ENCODE results near the gene ZNF800.
"Not testable (repeated sequence)": the region's sequence is repeated elsewhere in the genome, so short reads cannot be mapped to it uniquely, and the experiment has no call there.

ZNF800 gene, protein sequence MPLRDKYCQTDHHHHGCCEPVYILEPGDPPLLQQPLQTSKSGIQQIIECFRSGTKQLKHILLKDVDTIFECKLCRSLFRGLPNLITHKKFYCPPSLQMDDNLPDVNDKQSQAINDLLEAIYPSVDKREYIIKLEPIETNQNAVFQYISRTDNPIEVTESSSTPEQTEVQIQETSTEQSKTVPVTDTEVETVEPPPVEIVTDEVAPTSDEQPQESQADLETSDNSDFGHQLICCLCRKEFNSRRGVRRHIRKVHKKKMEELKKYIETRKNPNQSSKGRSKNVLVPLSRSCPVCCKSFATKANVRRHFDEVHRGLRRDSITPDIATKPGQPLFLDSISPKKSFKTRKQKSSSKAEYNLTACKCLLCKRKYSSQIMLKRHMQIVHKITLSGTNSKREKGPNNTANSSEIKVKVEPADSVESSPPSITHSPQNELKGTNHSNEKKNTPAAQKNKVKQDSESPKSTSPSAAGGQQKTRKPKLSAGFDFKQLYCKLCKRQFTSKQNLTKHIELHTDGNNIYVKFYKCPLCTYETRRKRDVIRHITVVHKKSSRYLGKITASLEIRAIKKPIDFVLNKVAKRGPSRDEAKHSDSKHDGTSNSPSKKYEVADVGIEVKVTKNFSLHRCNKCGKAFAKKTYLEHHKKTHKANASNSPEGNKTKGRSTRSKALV

DNA sequence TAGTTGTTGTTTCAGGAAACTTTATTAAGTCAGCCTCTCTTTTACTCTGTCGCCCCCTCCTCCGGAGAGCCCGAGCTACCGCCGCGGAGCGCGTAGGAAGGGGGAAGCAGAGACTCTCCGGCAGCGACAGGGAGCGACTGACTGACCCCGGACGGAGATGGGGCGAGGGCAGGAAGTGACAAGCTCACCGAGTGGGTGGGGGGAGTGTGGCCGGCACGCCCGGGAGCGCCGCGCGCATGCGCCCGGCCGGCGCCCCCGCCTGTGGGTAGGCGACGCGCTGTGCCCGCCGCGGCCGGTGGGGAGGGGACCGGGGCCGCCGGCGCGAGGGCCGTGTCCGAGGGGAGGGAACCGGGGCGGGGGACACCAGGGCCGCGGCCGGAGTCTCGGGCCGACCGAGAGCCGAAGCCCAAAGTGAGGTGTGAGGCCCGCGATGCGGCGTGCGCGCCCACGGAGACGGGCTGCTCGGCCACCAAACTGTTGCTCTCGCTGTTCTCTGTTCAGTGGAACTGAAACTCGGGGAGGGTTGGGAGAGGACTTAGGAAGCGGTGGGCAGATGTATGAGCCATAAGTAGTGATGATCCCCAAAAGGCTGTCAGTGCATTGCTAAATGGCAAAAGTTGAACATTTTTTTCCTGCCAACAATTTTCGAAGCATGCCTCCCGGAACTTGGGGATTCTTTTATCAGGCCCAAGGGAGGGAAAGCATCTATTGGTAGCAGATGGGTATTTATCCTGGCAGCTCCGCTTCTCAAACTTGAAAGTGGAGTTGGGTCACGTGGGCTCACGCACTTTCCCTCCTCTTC lies at the start of gene ZNF800:
TSS of gene ZNF800 (minus strand) at position 143 of the 802 bp plus-strand sequence. CDS start 1,151 bp downstream, outside the sequence.
- peak; percentile 63 for DNase-seq

DNA sequence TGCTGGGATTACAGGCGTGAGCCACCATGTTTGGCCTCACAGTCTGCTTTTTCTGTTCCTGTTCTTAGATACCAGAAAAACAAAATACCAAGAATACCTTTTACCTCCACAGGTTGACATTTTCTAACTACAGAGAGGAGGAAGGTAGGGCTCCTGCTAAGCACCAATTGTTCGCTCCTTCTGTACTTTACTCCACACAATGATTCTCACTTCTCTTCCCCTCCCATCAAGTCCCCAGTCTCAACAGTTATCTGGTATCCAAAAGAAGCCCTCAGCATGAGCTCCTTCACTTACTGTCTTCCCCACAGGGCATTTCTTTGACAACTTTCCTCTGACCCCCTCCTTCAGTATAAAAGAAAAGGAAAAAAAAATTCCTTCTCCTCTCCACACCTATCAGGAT lies 47.7 kb upstream of the ZNF800 start:
- DNase-seq = no peak

DNA sequence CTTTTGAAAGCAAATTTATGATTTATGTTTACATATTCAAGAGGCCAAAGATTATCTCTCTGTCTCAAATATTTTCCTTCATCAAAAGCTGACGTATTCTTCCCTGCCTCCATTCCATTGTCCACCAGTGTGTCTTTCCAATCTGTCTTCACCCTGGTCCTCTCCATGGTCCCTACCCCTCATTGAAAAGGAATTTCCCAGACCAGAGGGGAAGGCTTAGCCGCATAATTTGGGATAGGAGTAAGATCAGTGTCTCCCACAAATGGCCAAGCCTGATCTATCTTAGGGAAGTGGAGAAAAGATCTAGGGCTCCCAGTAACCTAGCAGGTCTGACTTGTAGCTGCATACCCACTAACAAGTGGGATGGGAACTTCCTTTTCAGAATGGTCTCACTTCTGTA lies 46.3 kb upstream of the ZNF800 start:
- no peak for DNase-seq

DNA sequence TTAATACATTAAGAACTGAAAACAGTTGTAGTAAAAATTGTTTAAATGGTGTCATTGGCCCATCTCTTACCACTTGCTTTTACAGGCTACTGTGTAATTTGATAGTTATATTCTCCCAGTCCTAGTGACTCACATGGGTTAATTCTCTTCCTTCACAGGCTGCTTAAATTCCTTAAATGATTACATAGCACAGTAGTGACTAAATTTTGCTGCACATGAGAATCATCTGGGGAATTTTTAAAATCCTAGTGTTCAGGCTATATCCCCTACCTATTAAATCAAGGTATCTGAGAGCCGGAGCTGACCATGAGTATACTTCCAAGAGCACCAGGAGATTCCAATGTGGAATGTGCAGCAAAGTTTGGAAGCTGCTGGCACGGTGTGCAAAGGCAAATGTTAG lies 45.3 kb upstream of the ZNF800 start:
- no peak for DNase-seq

DNA sequence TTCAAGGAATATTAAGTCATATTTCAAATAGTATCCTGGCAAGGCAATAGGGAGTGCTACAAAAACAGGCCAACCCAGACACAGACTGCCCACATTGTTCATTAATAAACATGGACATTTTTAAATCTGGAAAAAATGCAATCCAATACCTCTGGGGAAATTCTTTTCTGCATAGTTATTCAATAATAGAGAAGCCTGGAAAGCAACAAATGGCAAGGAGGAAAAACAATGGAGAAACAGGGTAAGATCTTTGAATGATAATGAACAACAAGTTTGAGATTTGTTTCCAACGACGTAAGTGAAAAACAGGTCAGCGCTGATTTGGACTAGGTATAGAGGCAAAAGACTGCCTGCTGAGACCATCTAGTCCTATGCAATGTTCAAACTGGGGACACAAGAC lies 44.7 kb upstream of the ZNF800 start:
- DNase-seq = no peak

DNA sequence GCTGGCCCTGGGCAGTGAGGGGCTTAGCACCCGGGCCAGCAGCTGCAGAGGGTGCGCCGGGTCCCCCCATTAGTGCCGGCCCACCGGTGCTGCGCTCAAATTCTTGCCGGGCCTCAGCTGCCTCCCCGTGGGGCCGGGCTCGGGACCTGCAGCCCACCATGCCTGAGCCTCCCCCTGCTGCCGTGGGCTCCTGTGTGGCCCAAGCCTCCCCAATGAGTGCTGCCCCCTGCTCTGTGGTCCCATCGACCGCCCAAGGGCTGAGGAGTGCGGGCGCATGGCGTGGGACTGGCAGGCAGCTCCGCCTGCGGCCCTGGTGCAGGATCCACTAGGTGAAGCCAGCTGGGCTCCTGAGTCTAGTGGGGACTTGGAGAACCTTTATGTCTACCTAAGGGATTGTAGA lies 36.8 kb upstream of the ZNF800 start:
- not testable (repeated sequence) for DNase-seq

DNA sequence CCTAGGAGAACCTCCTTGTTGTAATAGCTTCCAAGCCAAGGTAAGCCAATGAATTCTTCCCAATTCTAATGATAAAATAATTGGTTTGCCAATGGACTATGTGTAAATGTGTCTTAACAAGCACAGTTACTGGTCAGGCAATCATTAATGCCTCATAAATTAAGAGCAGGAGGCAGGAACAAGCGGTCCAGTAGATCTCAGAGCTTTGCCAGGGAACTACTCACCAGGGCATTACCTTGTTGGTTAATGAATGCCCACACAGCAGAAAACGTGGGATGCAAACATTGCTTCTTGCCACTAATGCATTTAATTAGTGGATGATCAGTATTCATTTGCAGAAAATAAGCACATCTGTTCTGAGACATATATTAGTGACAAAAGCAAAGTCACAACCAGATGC lies 26.7 kb upstream of the ZNF800 start:
- DNase-seq = no peak

DNA sequence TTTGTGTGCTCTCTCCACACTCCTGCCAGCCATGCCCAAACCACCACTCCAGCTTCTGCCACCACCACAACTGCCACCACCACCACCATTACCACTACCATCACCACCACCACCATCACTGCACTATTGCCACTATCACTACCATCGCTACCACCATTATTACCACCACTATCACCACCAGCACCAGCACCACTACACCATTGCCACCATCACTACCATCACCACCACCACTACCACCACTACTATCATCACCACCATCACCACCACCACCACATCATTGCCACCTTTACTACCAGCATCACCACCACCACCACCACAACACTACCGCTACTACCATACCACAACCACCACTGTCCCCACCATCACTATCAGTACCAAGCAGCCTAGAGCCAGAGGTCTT lies 26.0 kb upstream of the ZNF800 start:
- DNase-seq = no peak

DNA sequence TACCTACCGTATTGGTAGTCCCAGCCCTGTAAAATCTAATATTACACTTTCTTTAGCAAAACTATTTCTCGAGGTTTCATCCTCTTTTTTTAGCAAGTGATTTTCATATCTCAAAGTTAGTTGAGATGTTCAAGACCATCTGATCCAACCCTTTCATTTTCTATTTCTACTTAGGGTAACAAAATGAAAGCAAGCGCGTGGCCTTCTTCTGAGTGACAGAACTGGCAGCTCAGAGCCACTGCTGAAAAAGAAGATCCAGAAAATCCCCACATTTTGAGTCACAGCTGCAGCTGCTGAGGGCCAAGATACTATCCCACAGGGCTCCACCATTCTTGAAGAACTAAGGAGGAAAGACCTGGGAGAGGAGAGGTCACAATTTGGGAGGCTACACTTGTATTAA lies 24.8 kb upstream of the ZNF800 start:
- DNase-seq = no peak

DNA sequence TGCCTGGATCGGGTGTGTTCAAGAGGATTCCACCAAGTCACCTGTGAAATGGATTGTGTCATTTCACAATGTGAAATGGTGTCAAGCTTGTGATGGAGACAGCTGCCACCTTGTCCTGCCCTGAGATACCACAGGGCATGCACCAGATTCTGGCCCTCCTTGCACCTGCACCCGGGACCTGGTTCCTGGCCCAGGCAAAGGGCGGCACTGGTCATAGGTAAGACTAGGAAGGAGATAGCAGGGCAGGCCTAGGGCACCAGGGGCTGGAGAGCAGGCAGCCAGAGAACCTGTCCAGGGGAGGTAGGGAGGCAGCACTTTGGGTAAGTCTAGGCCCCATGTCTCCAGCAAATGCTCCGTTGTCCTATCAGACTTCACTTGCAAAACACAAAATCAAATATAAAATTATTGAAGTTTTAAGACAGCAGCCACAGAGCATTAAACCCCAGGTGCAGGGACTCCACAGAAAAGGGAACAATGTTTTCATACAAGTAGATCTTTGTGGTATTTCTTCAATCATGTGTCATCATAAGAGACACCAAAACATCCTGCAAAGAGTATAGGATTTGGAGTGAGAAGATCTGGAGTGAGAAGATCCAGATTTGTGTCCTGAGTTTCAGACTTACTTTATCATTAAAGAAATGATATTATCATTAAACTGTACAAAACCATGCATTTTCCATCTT lies 22.7 kb upstream of the ZNF800 start:
- DNase-seq = no peak

DNA sequence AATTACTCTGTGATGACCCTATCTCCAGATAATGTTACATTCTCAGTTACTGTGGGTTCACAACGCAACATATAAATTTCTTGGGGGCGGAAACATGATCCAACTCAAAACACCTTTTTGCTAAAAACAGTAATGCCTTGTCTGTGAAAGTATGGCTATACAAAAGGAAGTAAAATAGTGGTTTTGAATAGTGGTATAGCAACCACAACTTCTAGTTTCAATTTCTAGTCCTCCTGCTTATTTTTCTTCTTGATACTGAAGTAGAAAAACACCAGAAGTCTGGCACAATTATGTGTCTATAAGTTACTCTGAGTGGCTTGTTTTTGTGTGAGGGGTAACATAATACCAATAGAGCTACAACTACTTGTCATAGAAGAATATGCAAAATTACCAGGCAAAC lies 21.5 kb upstream of the ZNF800 start:
- no peak for DNase-seq

DNA sequence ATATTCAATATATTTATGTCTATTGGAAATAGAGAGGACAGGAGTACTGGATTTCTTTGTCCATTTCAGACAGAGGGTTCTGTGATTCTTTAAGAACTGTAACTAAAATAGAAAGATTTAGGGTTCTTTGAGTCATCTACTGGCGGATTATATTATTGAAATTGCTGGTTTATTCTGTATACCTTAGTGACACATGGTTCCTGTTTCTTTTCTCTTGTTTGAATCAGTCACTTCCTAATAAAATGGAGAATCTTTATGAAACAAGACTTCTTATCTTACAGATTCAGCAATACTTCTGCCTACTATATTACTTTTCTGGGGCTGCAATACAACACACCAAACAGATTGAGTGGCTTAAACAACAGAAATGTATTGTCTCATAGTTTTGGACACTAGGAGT lies 20.8 kb upstream of the ZNF800 start:
- DNase-seq = no peak

DNA sequence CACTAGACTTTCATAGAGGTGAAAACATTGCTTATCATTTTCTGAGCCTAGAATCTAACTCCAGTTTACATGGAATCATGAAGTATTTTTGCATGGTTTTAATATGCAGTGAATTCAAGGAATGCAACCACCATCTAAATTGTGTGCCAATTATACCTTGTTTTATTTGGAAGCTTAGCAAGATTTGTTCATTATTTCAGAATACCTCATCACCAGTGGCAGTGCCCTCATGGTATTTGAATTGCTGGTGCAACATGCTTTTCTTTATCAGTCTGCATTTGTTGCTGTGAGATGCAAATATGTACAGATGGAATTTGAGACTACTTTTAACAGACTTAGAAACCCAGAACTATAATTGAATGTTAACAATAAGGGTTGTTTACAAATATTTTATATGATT lies 18.7 kb upstream of the ZNF800 start:
- no peak for DNase-seq

DNA sequence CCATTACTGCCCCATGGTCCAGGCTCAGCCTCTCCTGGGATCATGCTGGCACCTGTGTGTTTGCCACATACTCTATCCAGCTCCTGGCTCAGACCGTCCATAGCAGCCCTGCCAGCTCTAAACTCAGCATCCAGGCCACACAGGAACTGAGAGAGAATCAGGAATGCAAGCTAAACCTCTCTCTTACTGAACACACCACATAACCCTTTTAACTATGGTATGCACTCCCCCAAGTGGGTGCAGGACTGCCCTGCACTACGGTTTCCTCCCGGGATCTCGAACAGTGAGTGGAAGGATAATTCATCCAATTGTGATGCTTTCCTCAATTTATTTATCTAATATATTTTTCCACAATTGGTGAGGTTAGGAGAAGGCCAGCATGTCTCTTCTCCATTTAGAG lies 17.1 kb upstream of the ZNF800 start:
- DNase-seq = no peak

DNA sequence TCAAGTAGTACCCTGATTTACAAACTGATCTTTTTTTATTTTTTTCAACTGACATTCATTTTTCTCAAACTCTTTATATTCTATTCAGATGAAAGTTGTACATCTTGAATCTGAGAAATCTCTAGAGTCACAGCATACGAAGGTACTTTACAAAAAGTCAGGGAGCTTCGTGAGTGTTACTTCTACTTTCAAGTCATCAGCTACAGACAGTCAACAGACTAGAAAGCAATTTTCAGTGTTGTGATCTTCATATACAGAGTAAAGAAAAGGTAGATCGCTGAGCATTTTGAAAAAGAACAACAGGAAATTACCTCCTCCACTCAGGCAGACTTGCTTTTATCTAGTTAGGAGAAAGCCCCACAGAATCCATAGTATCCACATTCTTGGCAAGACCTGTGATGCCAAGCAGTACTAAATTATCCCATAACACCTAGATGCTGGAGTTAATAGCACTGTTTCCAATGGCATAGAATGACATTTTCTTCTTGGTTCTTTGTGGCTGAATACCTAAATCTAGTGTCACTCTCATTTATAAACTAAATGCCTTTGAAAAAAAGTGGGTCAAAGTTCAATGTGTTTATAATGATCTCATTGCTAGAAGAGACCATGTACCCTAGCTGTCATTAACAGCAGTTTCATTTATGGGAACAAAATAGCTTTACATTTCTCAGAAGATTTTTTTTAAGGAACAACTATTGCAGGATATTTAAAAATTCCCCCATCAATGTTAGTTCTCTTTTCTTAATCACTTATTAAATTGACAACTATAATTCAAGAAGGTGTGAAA lies 12.0 kb upstream of the ZNF800 start:
- DNase-seq = no peak

DNA sequence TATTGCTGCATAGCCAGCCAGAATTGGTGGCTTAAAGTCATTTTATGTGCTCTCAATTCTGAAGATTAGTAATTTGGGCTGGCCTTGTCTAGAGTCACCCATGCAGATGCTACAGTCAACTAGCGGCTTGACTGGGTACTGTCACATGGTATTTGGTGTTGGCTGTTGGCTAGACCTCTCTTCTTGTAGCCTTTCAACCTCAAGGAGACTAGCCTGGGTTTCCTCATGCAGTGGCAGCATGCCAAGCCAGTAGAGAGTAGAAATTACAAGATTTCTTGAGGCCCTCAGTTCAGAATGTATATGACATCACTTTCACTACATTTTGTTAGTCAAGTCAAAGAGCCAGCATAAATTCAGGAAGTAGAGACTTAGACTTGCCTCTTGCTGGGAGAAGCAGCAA lies 3.7 kb upstream of the ZNF800 start:
- no peak for DNase-seq

DNA sequence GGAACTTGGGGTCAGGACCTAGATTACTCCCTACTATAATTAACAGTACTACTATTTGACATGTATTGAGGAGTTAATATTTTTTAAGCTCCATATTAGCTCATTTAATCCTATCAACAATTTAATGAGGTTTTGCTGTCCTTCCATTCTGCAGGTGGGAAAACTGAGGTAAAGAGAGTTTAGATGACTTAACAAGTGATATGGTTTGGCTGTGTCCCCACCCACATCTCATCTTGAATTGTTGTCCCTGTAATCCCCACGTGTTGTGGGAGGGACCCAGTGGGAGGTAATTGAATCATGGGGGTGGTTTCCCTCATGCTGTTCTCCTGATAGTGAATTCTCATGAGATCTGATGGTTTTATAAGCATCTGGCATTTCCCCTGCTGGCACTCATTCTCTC lies 2.6 kb upstream of the ZNF800 start:
- not testable (repeated sequence) for DNase-seq

DNA sequence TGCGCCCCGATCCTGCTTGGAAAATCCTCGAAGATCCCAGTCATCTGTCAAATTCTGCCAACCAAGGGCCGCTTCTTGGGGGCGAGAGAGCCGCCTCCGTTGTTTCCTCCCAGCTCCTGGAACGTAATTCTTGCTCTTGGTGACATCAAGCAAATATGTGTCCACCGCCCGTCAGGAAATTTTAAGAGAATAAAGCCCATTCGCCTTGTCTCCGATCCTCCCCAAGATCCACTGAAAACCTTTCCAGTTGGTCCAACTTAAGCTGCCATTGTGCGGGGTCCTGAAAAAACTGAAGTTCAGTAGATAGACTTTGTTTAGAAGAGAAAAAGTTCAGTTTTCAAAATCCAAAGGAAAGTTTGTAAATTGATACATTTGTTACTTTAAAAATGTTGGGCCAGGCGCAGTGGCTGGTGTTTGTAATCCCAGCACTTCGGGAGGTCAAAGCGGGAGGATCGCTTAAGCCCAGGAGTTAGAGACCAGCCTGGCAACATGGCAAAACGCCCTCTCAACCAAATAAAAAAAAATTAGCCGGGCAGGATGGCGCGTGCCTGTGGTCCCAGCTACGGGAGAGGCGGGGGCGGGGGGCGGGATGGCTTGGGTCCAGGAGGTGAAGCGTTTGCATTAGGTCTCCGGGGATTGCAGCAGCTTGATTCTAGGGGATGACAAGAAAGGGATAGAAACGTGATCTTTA lies 1.0 kb upstream of the ZNF800 start:
- DNase-seq = no peak

DNA sequence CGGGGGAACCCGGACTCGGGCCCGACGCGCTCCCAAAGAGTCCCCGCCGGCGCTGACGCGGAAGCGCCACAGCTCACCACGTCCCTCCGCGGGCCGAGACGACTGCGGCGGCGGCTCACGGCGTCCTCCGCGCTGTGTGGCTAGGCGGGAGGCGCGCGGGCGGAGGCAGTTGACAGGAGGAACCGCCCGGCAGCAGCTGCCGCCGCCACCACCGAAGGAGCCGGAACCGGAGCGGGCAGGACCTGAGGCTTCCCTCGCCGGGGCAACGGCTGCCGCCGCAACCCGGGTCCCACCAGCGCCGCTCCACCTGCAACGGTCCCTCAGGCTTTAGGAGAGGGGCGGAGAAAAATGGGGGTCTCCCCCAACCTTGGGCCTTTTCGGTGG lies 334 bp downstream of the ZNF800 start:
- peak; percentile 31 for DNase-seq

DNA sequence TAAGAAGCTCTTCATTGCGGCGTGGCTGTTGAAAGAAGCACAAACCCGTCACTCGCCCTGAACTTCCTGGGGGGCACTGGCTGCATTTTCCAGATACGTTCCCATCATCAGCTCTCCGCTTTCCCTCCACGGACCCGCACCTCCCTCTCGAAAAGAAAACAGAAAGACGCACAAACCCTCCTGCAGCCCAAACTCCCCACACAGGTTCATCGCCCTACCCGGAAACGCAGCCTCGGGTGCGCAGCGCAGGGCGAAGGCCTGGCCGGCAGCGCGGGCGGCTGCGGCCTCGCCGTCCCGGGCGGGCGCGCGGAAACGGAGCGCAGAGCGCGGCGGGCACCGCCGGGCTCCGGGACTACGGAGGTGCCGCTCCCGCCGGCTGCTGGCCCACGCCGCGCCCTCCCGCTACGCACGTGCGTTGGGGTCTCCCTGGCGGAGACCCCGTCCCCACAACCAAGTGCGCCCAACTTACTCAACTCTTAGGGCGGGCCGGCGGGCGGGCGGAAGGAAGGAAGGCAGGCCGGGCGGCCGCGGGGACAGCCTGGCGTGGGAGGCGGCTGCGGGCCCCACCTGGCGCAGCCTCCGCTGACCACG lies 822 bp downstream of the ZNF800 start:
- peak; percentile 11 for DNase-seq

Measured in COR-L47 (cell line).